ENCODE data around the gene RNF225. TPM values are rescaled to one million over a fixed set of nuclear protein-coding genes. Genes with fewer than 3 reads are reported as not detected.
"Not testable (repeated sequence)": the region's sequence is repeated elsewhere in the genome, so short reads cannot be mapped to it uniquely, and the experiment has no call there.

Gene RNF225
- total RNA-seq, 1 donor from 2014 or later: 14.7 TPM

DNA sequence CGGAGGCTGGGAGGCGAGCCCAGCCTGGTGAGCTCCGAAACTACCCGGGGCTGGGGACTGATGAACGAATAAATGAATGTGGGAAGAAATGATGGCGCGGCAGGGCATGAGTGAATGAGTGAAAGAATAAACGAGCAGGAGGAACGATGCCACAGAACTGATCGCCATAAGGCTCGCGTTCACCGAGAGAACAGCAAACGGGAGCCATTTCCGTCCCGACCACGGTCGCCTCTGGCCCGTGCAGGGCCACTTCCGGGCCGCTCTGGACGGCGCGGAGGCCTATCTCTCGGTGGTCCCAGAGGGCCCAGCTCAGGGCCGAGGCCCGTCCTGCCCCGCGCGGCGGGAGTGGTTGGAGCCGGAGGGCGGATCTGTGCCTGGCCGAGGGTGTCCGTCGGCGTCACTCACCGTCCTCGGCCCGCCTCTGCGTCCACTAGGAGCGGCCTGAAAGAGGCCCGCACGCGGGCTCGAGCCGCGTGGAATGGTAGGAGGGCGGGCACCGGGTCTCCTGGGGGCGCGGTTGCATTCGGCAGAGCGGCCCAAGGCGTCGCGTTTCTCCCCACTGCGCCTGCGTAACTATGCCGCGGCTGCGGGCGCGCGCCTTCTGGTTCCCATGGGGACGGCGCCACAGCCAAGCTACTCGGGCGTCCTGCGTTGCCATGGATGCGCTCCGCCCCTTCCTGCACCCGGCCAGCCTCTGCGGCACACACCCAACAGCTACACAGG lies 33.0 kb upstream of the RNF225 start, which contains the start of gene ZNF497:
ZNF497 (minus strand) TSS at position 480 of the 723 bp plus-strand sequence. CDS start 5,116 bp downstream, outside the sequence.
- ATAC-seq: peak; percentile 96

- no peak for ATAC-seq
These were observed 31.3 kb upstream of the RNF225 start for GRCh38 chr19:58364146-58364545.

GRCh38 chr19:58366585-58367430 lies 28.6 kb upstream of the RNF225 start:
- no peak for ATAC-seq

DNA sequence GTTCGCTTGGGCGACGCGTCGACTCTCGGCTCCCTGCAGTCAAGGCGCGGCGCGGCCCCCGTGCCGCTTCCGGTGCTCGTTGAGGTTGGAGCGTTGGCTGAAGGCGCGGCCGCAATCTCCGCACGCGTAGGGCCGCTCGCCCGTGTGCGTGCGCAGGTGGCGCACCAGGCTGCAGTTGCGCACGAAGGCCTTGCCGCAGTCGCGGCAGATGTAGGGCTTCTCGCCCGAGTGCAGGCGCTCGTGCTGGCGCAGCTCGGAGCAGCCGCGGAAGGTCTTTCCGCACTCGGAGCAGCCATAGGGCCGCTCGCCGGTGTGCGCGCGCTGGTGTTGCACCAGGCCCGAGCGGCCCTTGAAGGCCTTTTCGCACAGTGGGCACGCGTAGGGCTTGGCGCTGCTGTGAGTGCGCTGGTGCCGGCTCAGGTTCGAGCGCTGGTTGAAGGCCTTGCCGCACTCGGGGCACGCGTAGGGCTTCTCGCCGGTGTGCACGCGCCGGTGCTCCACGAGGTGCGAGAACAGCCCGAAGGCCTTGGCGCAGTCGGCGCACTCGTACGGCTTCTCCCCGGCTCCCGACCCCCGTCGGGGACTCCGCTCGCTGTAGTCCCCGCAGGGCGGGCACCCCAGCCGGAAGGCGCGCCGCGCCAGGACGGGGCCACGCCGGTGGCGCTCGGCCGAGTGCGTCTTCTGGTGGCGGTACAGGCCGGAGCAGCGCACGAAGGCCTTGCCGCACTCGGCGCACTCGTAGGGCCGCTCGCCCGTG lies 27.6 kb upstream of the RNF225 start:
- no peak for ATAC-seq

GRCh38 chr19:58368561-58369360 lies 26.7 kb upstream of the RNF225 start:
- ATAC-seq: peak; percentile 7

- ATAC-seq: no peak
These were observed 22.9 kb upstream of the RNF225 start for GRCh38 chr19:58372311-58373133.

- ATAC-seq: no peak
These were observed 21.3 kb upstream of the RNF225 start for GRCh38 chr19:58374200-58374599.

- ATAC-seq: not testable (repeated sequence)
These were observed 18.7 kb upstream of the RNF225 start for GRCh38 chr19:58376724-58377123.

GRCh38 chr19:58379246-58379645 lies 16.2 kb upstream of the RNF225 start:
- ATAC-seq: no peak

- ATAC-seq: no peak
These were observed 15.3 kb upstream of the RNF225 start for GRCh38 chr19:58380037-58380661.

- peak; percentile 93 for ATAC-seq
These were observed 14.6 kb upstream of the RNF225 start, which contains the start of gene ZNF837 for GRCh38 chr19:58380662-58381459. Gene ZNF837, minus strand, starts transcription at chr19:58381030. Its CDS starts 11,698 bp downstream, at chr19:58369332.

GRCh38 chr19:58381460-58382212 lies 13.8 kb upstream of the RNF225 start:
- no peak for ATAC-seq

DNA sequence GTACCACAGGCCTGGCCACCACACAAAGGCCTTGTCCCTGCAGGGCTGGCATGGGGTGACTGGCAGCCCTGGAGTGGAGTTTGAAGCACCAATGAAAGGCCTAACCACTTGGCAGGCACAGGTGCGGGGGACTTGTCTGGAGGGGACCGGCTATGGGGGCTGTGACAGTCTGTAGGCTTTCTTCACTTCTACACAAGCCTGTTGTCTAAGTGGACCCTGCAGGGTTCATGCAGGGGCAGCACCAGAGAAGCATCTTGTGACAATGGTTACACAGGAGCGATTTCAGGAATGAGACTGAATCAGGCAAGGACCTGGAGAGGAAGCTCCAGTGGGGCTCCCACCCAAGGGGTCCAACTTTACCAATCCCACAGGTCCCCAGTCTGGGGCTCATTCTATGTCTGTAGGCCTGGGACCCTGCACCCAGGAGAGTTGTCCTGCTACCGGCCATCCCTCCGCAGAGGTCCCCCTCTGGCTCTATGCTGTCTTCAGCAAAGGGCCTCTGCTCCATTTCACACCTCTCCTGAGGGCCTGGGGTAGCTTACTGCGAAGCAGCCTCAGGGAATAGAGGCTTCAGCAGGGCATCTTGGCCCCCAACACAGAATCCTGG lies 12.4 kb upstream of the RNF225 start:
- no peak for ATAC-seq

GRCh38 chr19:58385313-58385890 lies 10.1 kb upstream of the RNF225 start:
- ATAC-seq: no peak

GRCh38 chr19:58385891-58386575 lies 9.4 kb upstream of the RNF225 start:
- ATAC-seq: peak; percentile 5

DNA sequence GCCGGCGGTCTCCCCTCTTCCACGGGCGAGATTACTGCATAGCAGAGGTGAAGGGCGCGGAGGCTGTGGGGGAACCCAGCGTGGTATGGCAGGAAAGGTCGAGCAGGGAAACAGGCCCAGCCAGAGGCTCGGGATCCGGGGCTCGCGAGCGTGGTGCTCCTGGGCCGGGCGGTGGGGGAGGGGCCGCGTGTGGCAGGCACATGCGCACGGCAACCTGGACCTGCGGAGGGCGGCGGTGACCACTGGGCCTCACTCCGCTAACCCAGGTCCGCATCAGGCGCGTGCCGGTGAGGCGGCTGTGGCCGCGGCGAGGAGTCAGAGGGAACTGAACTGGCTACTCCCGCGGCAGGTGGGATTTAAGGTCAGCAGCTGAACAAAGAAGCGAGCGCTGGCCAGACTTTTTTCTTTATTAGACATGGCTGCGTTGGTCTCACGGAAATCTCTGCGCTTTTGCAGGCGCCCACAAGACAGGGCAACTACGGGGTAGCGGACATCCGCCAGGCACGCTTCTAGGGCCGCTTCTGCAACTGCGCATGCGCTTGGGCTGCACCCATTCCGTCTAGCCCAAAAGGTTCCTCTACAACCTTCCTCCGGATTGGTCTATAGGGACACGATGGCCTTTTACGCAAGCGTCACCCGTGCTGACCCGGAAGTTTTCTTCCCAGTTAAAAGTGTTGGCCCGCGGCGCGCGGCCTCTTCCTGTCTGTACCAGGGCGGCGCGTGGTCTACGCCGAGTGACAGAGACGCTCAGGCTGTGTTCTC lies 8.7 kb upstream of the RNF225 start, which contains the start of gene RPS5:
RPS5 (plus strand) TSS at position 694 of the 762 bp plus-strand sequence. CDS start 869 bp downstream, outside the sequence.
- ATAC-seq: peak; percentile 94

Data from esophagus mucosa (tissue), 1 donor.